Peyer's patch (tissue), 4 donors: ENCODE data around the gene TNC. TPM values are rescaled to one million over a fixed set of nuclear protein-coding genes. Genes with fewer than 3 reads are reported as not detected.

ENCODE experiments used
- DNase-seq, 3 donors: peaks; one replicate each; pipeline ENCODE4 v3.0.0-alpha.2; 2017 to 2019
- H3K27ac ChIP-seq, 4 donors: fragments of 200-600 bp; sonication (generic); one replicate each; pipeline ENCODE4 v1.5.1; 2016 to 2019
- H3K27me3 ChIP-seq, 2 donors: fragments of 200-600 bp; sonication (generic); one replicate each; pipeline ENCODE4 v1.5.1; 2019
- H3K36me3 ChIP-seq, 3 donors: fragments of 200-600 bp; sonication (generic); one replicate each; pipeline ENCODE4 v1.5.1; 2016 to 2019
- H3K4me1 ChIP-seq, 4 donors: fragments of 200-600 bp; sonication (generic); one replicate each; pipeline ENCODE4 v1.5.1; 2016 to 2019
- H3K4me3 ChIP-seq, 4 donors: fragments of 200-600 bp; sonication (generic); 1 replicate in 3 of 4; 2 replicates in 1 of 4; pipeline ENCODE4 v1.5.1; 2016 to 2019; ENCODE audit warnings: mild to moderate bottlenecking in 1 of 4
- H3K9me3 ChIP-seq, 4 donors: fragments of 200-600 bp; sonication (generic); one replicate each; pipeline ENCODE4 v1.5.1; 2016 to 2019; ENCODE audit warnings: mild to moderate bottlenecking in 1 of 4
- CTCF ChIP-seq, 6 experiments: fragments of 450-650 bp in 4 of 6; fragments of 200-600 bp in 2 of 6; sonication (generic) in 1 of 6; IDR thresholded peaks; one replicate each; pipeline ENCODE4 v1.5.1; 2017 to 2019; ENCODE audit warnings: antibody characterized with exemption in 6 of 6, mild to moderate bottlenecking in 3 of 6, moderate library complexity in 1 of 6
- POLR2A ChIP-seq, 2 donors: fragments of 450-650 bp; IDR thresholded peaks; one replicate each; pipeline ENCODE4 v1.5.1; 2017; ENCODE audit warnings: antibody characterized with exemption in 2 of 2, mild to moderate bottlenecking in 2 of 2, moderate library complexity in 2 of 2
- total RNA-seq, 4 donors: library from RNA; depleted of rRNA; stranded (reverse); fragments of >200 nt; gene quantifications; one replicate each; pipeline ENCODE4 v1.1.0, GENCODE V29; 2016

Gene TNC
- total RNA-seq, 4 donors from 2014 or later = 14.5 to 97.4 (median 38.4) TPM

GRCh38 chr9:115152281-115152820, 34.4 kb upstream of the TNC start:
- H3K27ac ChIP-seq = no peak overlapping the region
- H3K9me3 ChIP-seq = no peaks in the 10 kb centered on the region
- H3K36me3 ChIP-seq = no peaks in the 10 kb centered on the region
- H3K27me3 ChIP-seq = no peaks in the 10 kb centered on the region
- DNase-seq = no peak
- H3K4me3 ChIP-seq = no peak overlapping the region
- no peaks in the 10 kb centered on the region for H3K4me1 ChIP-seq
- TF ChIP-seq POLR2A (IDR thresholded peaks at IDR 0.05) (no peak), CTCF (IDR thresholded peaks at IDR 0.05) (no peak)

- Histone ChIP-seq H3K36me3 (no peaks in the 10 kb centered on the region), H3K4me1 (peaks cover 0 to 3% (median 0%) of the 10 kb centered on the region in 4 donors), H3K9me3 (no peaks in the 10 kb centered on the region), H3K4me3 (no peak overlapping the region), H3K27me3 (no peaks in the 10 kb centered on the region), H3K27ac (no peak overlapping the region)
- TF ChIP-seq POLR2A (IDR thresholded peaks at IDR 0.05) (no peak), CTCF (IDR thresholded peaks at IDR 0.05) (no peak)
- no peak for DNase-seq
Observed at GRCh38 chr9:115148721-115149120, 30.8 kb upstream of the TNC start.

GRCh38 chr9:115146581-115147021, 28.6 kb upstream of the TNC start:
- no peak for TF ChIP-seq POLR2A (IDR thresholded peaks at IDR 0.05)
- no peak for TF ChIP-seq CTCF (IDR thresholded peaks at IDR 0.05)
- Histone ChIP-seq H3K9me3 (no peaks in the 10 kb centered on the region), H3K27ac (peak overlapping the region in 2 of 4 donors; percentile 21 to 69), H3K4me3 (no peak overlapping the region), H3K27me3 (no peaks in the 10 kb centered on the region), H3K36me3 (no peaks in the 10 kb centered on the region), H3K4me1 (peaks cover 0 to 3% (median 0%) of the 10 kb centered on the region in 4 donors)
- DNase-seq = no peak

- DNase-seq = no peak
- TF ChIP-seq POLR2A (IDR thresholded peaks at IDR 0.05) = no peak
- no peak for TF ChIP-seq CTCF (IDR thresholded peaks at IDR 0.05)
- H3K4me1 ChIP-seq = peaks cover 0 to 3% (median 0%) of the 10 kb centered on the region in 4 donors
- H3K27me3 ChIP-seq = no peaks in the 10 kb centered on the region
- no peak overlapping the region for H3K4me3 ChIP-seq
- no peaks in the 10 kb centered on the region for H3K36me3 ChIP-seq
- no peaks in the 10 kb centered on the region for H3K9me3 ChIP-seq
- no peak overlapping the region for H3K27ac ChIP-seq
Observed at GRCh38 chr9:115144706-115145105, 26.7 kb upstream of the TNC start.

- DNase-seq = no peak
- Histone ChIP-seq H3K36me3 (no peaks in the 10 kb centered on the region), H3K4me3 (no peak overlapping the region), H3K4me1 (peaks cover 0 to 3% (median 0%) of the 10 kb centered on the region in 4 donors), H3K27ac (no peak overlapping the region), H3K27me3 (no peaks in the 10 kb centered on the region), H3K9me3 (no peaks in the 10 kb centered on the region)
- TF ChIP-seq POLR2A (IDR thresholded peaks at IDR 0.05) (no peak), CTCF (IDR thresholded peaks at IDR 0.05) (no peak)
Observed at GRCh38 chr9:115143689-115144088, 25.7 kb upstream of the TNC start.
